ENCODE results near the gene MRGPRX4.

DNA sequence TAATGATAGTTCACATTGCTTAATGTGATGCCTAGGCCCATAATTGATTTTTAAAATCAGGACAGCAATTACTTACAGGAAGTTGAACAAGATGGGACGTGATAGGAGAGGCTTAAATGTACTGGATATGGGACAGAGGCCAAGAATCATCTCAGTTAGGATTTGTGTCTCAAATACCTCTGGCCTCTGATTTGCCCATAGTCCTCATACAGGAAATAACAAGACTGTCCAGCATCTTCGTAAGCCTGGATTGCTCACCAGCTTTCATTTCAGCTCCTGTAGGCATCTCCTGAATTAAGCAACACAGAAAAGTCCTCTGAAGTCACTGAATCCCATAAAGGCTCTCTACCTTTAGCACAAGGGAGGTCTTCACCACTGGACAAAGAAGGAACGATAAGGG is 40.3 kb upstream of the MRGPRX4 start, which contains the start of gene MRGPRX3:
- TF ChIP-seq, protein P1, sequence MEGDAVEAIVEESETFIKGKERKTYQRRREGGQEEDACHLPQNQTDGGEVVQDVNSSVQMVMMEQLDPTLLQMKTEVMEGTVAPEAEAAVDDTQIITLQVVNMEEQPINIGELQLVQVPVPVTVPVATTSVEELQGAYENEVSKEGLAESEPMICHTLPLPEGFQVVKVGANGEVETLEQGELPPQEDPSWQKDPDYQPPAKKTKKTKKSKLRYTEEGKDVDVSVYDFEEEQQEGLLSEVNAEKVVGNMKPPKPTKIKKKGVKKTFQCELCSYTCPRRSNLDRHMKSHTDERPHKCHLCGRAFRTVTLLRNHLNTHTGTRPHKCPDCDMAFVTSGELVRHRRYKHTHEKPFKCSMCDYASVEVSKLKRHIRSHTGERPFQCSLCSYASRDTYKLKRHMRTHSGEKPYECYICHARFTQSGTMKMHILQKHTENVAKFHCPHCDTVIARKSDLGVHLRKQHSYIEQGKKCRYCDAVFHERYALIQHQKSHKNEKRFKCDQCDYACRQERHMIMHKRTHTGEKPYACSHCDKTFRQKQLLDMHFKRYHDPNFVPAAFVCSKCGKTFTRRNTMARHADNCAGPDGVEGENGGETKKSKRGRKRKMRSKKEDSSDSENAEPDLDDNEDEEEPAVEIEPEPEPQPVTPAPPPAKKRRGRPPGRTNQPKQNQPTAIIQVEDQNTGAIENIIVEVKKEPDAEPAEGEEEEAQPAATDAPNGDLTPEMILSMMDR (IDR thresholded peaks at IDR 0.05) = no peak
- TF ChIP-seq POLR2A (IDR thresholded peaks at IDR 0.05) = no peak
